Activated naive CD4-positive, alpha-beta T cell (primary cell): Measurements from ENCODE around the gene RYR2.

Source experiments
- DNase-seq, 4 experiments: peaks; one replicate each; lab custom pipeline; 2025; lab: John Stamatoyannopoulos, UW

The RYR2 gene

GRCh38 chr1:237041795-237042525 lies at the start of gene RYR2:
Gene RYR2 (plus strand): TSS chr1:237042184. CDS start chr1:237042522, 338 bp downstream.
- no peak for DNase-seq

GRCh38 chr1:236992449-236992848 lies 49.5 kb upstream of the RYR2 start:
- no peak for DNase-seq

DNA sequence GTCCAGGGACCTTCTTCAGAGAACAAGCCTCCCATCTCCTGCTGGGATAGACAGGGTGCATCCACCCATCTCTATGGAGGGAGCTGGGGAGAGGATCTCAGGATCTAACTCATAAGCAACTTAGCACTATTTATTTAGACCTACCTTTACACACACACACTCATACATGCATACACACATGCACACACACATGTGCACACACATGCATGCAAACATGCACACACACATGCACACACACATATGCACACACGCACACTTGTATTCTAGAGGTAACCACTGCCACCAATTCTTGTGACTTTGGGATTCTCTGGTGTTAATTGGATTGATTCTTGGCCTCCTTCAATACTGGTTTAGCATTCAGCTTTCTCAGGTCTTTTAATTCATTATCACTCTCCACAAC lies 47.5 kb upstream of the RYR2 start:
- no peak for DNase-seq

- no peak for DNase-seq
These were observed 44.6 kb upstream of the RYR2 start for GRCh38 chr1:236997361-236997760.

DNA sequence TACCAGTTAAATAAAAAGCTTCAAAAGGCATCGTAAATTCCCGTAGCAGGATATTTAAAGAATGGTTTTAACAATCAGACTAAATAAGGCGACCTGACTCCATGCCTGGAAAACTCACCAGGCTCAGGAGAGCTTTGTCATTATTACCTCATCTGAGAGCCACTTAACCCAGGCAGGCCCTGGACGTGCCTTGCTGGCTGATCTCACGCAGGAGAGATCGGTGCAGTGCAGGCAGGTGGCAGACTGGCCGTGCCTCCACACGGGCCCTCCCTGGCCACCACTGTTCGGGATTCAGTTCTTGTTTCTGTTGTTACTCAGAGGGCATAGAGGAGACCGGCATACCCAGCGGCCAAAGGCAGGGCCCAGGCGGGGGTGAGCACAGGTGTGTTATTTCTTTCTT lies 44.1 kb upstream of the RYR2 start:
- no peak for DNase-seq

DNA sequence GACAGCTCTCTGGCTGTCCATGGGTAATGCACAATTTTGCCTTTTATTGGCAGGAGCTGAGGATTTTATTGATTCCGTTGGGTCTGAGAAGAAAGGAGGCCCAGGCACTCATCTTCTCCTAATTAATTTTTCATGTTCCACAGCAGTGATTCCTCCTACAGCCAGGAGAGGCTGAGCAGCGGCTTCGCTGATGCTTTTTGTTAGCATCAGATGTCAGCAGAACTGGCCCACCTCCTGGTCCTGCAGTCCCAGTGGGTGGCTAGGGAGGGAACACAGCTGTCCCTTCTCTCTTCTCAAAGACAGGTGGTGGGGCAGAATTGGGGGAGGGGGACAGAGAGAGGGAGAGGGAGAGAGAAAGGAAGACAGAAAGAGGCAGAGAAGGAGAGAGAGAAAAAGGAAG lies 43.4 kb upstream of the RYR2 start:
- no peak for DNase-seq

DNA sequence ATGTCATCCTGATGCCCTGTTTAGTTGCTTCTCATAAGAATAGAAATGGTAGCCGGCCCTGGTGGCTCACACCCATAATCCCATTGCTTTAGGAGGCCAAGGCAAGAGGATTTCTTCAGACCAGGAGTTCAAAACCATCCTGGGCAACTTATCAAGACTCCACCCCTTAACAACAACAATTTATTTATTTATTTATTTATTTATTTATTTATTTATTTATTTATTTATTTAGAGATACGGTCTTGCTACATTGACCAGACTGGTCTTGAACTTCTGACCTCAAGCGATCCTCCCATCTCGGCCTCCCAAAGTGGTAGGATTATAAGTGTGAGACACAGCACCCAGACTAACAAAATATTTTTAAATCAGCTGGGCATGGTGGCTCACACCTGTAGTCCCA lies 41.8 kb upstream of the RYR2 start:
- no peak for DNase-seq

DNA sequence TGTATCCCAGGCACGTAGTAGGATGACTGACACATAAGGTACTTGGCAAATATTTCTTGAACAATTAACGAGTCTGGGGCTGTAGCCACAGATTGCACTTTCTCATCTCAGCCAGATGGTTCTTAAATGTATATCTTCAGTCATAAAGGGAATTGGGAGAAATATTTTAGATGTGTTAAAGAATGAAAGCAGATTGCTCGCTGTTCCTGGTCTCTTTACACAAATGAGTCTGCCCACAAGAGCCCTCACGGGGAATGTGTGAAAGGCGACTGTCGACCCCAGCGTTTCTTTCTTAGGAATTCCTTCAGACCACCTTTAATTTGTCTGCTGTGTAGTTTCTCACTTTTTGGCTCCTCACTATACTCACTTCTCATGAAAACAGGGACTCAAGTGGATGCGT lies 38.5 kb upstream of the RYR2 start:
- DNase-seq = no peak

GRCh38 chr1:237004116-237004515 lies 37.9 kb upstream of the RYR2 start, which contains the start of gene MT1HL1:
Gene MT1HL1 (minus strand): TSS chr1:237004441. CDS start chr1:237004372, 69 bp downstream.
- DNase-seq = no peak

DNA sequence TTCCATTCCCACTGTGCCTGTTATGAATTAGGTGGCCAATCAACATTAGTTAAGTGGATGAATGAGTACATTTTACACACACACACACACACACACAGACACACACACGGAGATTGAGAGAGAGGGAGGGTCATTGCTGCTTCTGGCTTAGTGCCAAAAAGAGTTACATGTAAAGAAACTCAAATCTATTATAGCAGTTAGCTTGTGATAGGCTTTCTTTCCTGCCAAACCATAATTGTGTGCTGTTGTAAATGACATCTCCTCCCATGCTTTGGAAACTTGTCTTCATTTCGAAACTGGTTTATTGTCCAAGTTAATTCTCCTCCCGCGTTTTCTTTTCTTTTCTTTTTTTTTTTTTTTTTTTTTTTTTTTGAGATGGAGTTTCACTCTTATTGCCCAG lies 36.3 kb upstream of the RYR2 start:
- DNase-seq = no peak

- DNase-seq = no peak
These were observed 34.7 kb upstream of the RYR2 start for GRCh38 chr1:237007147-237007881.

DNA sequence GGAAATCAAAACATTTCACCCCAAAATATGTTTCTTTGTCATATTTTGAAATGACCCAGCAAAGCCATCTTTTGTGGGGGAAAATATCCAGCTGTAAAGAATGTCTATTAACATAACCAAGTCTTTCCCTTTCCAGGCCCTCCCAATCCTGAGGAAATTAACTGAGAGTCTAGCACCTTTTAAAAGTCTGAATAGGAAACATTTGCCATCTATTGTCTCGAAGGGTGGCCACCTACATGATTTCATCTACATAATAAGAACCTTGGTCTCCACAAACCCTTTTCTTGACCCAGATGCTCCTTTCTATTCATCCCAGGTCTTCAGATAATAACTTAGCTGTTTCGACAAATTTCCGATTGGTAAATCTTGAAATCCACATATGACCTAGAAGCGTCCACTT lies 32.4 kb upstream of the RYR2 start:
- DNase-seq = no peak

- no peak for DNase-seq
These were observed 30.6 kb upstream of the RYR2 start for GRCh38 chr1:237011432-237011831.

DNA sequence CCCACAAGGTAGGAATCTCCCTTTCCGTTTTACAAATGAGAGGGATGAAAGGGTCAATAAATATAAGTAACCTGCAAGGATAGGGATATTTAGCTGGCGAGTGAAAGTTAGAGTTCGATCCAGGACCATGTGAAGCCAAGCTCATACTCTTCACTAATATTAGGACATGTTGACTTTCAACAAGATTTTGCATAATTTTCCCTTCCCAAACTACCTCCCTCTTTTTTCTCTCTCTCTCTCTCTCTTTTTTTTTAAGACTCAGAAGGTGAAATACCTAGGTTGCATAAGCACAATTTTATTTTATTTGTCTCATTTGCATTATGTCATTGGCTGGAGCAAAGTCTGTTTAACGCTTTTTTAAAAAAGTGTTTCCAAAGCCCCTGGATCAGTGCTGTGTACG lies 29.6 kb upstream of the RYR2 start:
- no peak for DNase-seq

DNA sequence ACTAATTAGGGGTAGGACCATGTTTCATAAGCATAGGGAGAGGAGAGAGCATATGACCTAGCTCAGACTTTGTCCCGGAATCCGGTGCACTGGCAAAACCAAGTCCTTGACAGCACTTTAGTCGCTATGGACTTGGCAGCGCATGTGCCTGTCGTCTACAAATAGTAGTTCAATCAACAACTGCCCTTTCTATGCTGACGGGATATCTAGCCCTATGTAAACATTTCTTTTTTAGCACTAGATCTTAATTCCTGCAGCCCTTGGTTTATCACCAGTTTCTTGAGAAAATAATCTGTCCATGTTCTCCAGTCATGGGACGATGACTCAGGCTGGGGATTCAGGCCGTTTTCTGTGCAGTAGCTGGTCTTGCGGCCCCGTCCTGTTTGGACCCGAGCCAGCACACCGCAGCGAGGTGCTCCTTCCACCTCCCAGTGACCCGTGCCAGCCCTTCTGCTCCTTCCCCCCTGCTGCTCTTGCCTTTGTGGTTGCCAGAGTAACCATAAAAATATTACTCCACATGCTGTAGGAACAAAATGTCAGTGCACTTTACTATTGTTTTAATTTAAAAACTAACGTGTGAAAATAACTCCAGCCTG lies 29.1 kb upstream of the RYR2 start:
- DNase-seq = no peak

- no peak for DNase-seq
These were observed 28.4 kb upstream of the RYR2 start for GRCh38 chr1:237013608-237014007.

DNA sequence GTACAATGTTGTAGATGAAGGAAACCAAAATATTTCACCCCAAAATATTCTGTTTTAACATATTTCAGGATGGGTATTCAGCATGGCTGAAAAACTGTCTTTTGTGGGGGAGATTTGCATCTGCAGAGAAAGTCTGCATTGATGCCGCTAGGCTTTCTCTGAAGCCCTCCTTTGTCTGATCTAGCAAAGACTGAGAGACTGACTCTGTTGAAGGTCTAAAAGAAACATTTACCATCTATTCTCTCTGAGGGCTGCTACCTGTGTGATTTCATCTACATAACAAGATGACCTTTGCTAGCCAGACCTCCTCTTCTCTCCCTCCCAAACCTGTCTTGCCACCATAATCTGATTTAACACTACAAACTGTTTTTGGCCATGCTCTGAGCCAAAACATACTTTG lies 25.4 kb upstream of the RYR2 start:
- DNase-seq = no peak

- no peak for DNase-seq
These were observed 23.1 kb upstream of the RYR2 start for GRCh38 chr1:237018896-237019295.

GRCh38 chr1:237025358-237026074 lies 16.5 kb upstream of the RYR2 start:
- no peak for DNase-seq

- no peak for DNase-seq
These were observed 12.7 kb upstream of the RYR2 start for GRCh38 chr1:237029240-237029639.

- no peak for DNase-seq
These were observed 12.0 kb upstream of the RYR2 start for GRCh38 chr1:237029850-237030535.

DNA sequence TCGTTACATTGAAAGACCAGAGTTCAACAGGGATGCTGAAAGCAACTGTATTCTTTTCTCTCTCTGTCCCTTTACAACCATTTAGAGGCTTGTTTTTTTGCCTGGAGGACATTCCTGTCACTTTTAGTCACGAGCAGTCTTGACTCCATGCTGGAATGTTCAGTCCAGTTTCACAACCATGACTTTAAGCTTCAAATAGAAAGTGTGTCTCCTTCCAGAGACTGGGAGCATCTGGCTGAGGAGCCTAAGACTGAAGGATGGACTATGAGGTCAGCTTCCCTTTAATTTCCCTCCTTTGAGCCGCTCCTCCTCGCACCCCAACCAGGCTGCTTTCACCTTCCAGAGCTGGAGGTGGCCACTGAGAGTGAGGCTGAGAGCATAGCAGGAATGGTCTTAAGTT lies 10.5 kb upstream of the RYR2 start:
- no peak for DNase-seq
